ENCODE measurements around the gene PPP1R27.

PPP1R27 gene

GRCh38 chr17:81821603-81822311 is 13.1 kb downstream of the PPP1R27 start:
- no peak for DNase-seq (ENCODE audit: low read depth, low spot score)

- DNase-seq (ENCODE audit: low read depth, low spot score): no peak
Observed at GRCh38 chr17:81821147-81821546, 13.7 kb downstream of the PPP1R27 start.

- no peak for DNase-seq (ENCODE audit: low read depth, low spot score)
Observed at GRCh38 chr17:81819708-81820107, 15.1 kb downstream of the PPP1R27 start.

- no peak for DNase-seq (ENCODE audit: low read depth, low spot score)
Observed at GRCh38 chr17:81817758-81818147, 17.1 kb downstream of the PPP1R27 start.

- no peak for DNase-seq (ENCODE audit: low read depth, low spot score)
Observed at GRCh38 chr17:81815646-81815986, 19.2 kb downstream of the PPP1R27 start.

GRCh38 chr17:81814748-81815645 is 19.9 kb downstream of the PPP1R27 start:
- DNase-seq (ENCODE audit: low read depth, low spot score): no peak

GRCh38 chr17:81813861-81814683 is 20.8 kb downstream of the PPP1R27 start:
- DNase-seq (ENCODE audit: low read depth, low spot score): no peak

- DNase-seq (ENCODE audit: low read depth, low spot score): no peak
Observed at GRCh38 chr17:81813371-81813684, 21.5 kb downstream of the PPP1R27 start.

- no peak for DNase-seq (ENCODE audit: low read depth, low spot score)
Observed at GRCh38 chr17:81812571-81813370, 22.1 kb downstream of the PPP1R27 start.

GRCh38 chr17:81811705-81812570 is 22.9 kb downstream of the PPP1R27 start:
- no peak for DNase-seq (ENCODE audit: low read depth, low spot score)

- DNase-seq (ENCODE audit: low read depth, low spot score): no peak
Observed at GRCh38 chr17:81810892-81811704, 23.8 kb downstream of the PPP1R27 start.

- no peak for DNase-seq (ENCODE audit: low read depth, low spot score)
Observed at GRCh38 chr17:81810476-81810875, 24.4 kb downstream of the PPP1R27 start.

- DNase-seq (ENCODE audit: low read depth, low spot score): no peak
Observed at GRCh38 chr17:81809556-81809998, 25.3 kb downstream of the PPP1R27 start.

- no peak for DNase-seq (ENCODE audit: low read depth, low spot score)
Observed at GRCh38 chr17:81808778-81809555, 25.9 kb downstream of the PPP1R27 start.

- DNase-seq (ENCODE audit: low read depth, low spot score): no peak
Observed at GRCh38 chr17:81807839-81808238, 27.0 kb downstream of the PPP1R27 start.

GRCh38 chr17:81807210-81807719 is 27.6 kb downstream of the PPP1R27 start:
- DNase-seq (ENCODE audit: low read depth, low spot score): no peak

- no peak for DNase-seq (ENCODE audit: low read depth, low spot score)
Observed at GRCh38 chr17:81806461-81807209, 28.2 kb downstream of the PPP1R27 start.

Data from smooth muscle cell of the brain vasculature (primary cell).